ENCODE data around the gene BEX3. TPM values are rescaled to one million over a fixed set of nuclear protein-coding genes. Genes with fewer than 3 reads are reported as not detected.
A peak's percentile ranks its signal among the peaks of the same experiment; 100 is the strongest.
"Not testable (repeated sequence)": the region's sequence is repeated elsewhere in the genome, so short reads cannot be mapped to it uniquely, and the experiment has no call there.

Gene BEX3
- total RNA-seq, 1 experiment from 2014 or later: 238 TPM

DNA sequence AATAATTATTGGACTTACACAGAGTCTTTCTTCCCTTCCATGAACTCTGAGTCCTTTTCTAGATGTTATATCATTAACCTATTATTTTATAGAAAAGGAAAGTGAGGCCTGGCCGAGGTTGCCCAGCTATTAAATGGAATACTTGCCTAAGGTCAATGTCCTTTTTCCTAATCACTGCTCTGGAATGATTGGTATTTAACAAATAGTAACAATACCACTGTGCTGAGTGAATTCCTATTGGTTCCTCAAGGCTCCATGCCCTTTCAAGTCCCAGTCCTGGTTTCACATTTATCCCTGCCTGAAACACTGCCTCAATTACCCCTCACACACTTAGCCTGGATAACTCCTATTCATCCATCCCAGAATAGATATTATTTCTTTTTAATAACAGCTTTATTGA is 13.9 kb upstream of the BEX3 start:
- H3K4me3 ChIP-seq: no peak overlapping the region
- peak overlapping the region; percentile 63 for H3K27ac ChIP-seq
- peaks cover 10% of the 10 kb centered on the region for H3K36me3 ChIP-seq
- no peak for DNase-seq
- peaks cover 18% of the 10 kb centered on the region for H3K4me1 ChIP-seq
- H3K9me3 ChIP-seq (replicated peaks): no peaks in the 10 kb centered on the region
- H3K27me3 ChIP-seq: no peaks in the 10 kb centered on the region

GRCh38 chrX:103363046-103363445 is 13.3 kb upstream of the BEX3 start:
- Histone ChIP-seq H3K4me3 (no peak overlapping the region), H3K27ac (no peak overlapping the region), H3K9me3 (replicated peaks) (no peaks in the 10 kb centered on the region), H3K36me3 (peaks cover 5% of the 10 kb centered on the region), H3K4me1 (peaks cover 18% of the 10 kb centered on the region), H3K27me3 (no peaks in the 10 kb centered on the region)
- DNase-seq: no peak

- no peaks in the 10 kb centered on the region for H3K27me3 ChIP-seq
- H3K36me3 ChIP-seq: no peaks in the 10 kb centered on the region
- no peak overlapping the region for H3K4me3 ChIP-seq
- no peaks in the 10 kb centered on the region for H3K9me3 ChIP-seq (replicated peaks)
- peaks cover 3% of the 10 kb centered on the region; the same call in 1 of the 2 replicates for H3K4me1 ChIP-seq
- no peak overlapping the region for H3K27ac ChIP-seq
- DNase-seq: no peak
Measured at GRCh38 chrX:103367502-103367901, 8.8 kb upstream of the BEX3 start.

DNA sequence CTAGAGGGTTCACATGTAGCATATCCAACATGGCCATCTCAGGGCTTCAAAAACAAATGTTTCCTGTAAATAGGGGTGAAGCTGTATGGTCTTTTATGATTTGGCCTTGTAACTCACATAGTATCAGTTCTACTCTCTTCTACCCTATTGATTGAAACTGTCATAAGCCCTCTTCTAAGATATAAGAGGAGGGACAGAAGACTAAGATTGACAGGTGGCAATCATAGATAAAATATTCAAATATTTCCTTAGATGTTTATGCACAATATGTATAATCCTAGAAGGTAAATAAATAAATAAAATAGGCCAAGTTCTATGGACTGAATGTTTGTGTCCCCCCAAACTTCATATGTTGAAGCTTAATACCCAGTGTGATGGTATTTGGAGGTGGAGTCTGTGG is 6.9 kb upstream of the BEX3 start:
- Histone ChIP-seq H3K27me3 (no peaks in the 10 kb centered on the region), H3K9me3 (replicated peaks) (no peaks in the 10 kb centered on the region), H3K4me3 (no peak overlapping the region), H3K36me3 (no peaks in the 10 kb centered on the region), H3K4me1 (no peaks in the 10 kb centered on the region), H3K27ac (no peak overlapping the region)
- no peak for DNase-seq

GRCh38 chrX:103372886-103373285 is 3.5 kb upstream of the BEX3 start:
- Histone ChIP-seq H3K27me3 (no peaks in the 10 kb centered on the region), H3K4me1 (no peaks in the 10 kb centered on the region), H3K27ac (no peak overlapping the region), H3K9me3 (replicated peaks) (no peaks in the 10 kb centered on the region), H3K36me3 (peaks cover 5% of the 10 kb centered on the region; the same call in 1 of the 2 replicates), H3K4me3 (no peak overlapping the region)
- DNase-seq: no peak

DNA sequence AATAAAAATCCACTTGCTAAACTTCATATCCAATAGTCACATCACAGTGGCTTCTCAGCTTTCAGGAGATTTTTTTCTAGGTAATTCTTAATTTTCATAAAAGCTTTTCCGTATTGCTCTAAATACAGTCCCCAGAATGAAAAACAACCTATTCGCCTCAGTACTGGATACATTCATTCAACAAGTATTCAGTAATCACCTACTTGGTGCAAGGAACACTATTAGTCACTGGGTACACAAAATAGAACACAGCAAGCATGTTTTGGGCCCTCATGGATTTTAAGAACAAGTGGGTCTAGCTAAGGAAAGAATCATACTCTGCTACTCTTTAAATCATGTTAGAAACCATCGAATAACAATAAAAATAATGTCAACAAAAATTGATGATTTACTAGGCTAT is 2.8 kb upstream of the BEX3 start:
- H3K9me3 ChIP-seq (replicated peaks): no peaks in the 10 kb centered on the region
- H3K4me1 ChIP-seq: no peaks in the 10 kb centered on the region
- no peak overlapping the region for H3K4me3 ChIP-seq
- no peak for DNase-seq
- H3K27me3 ChIP-seq: no peaks in the 10 kb centered on the region
- no peak overlapping the region for H3K27ac ChIP-seq
- H3K36me3 ChIP-seq: peaks cover 6% of the 10 kb centered on the region; the same call in 1 of the 2 replicates

- peak; percentile 46 to 58 for DNase-seq
- Histone ChIP-seq H3K9me3 (replicated peaks) (no peaks in the 10 kb centered on the region), H3K4me3 (peak overlapping the region; percentile 90), H3K4me1 (no peaks in the 10 kb centered on the region), H3K36me3 (peaks cover 6% of the 10 kb centered on the region; the same call in 1 of the 2 replicates), H3K27ac (peak overlapping the region; percentile 68), H3K27me3 (no peaks in the 10 kb centered on the region)
Measured at GRCh38 chrX:103376979-103377324, 614 bp downstream of the BEX3 start.

- H3K9me3 ChIP-seq (replicated peaks): no peaks in the 10 kb centered on the region
- H3K27ac ChIP-seq: no peak overlapping the region
- H3K36me3 ChIP-seq: peaks cover 6% of the 10 kb centered on the region; the same call in 1 of the 2 replicates
- no peaks in the 10 kb centered on the region for H3K4me1 ChIP-seq
- H3K27me3 ChIP-seq: no peaks in the 10 kb centered on the region
- no peak overlapping the region for H3K4me3 ChIP-seq
- DNase-seq: no peak
Measured at GRCh38 chrX:103378990-103379389, 2.7 kb downstream of the BEX3 start.

DNA sequence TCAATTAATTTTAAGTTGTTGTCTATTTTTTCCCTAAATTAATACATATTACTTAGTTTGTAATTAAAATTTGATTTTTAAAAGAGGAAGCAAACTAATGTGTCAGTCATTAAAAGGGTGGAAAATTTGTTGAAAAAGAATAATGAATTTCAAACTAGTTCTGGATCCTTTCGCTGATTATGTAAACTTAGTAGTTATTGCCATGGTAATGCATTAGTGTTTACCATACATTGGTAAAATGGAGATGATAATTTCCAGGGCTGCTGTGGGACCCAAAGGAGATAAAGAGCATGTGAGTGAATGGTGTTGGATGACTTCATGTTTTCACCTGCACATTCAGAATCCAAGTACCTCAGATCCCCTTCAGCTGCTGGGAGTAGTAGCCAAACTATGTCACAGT is 6.5 kb downstream of the BEX3 start:
- Histone ChIP-seq H3K36me3 (peaks cover 2% of the 10 kb centered on the region; the same call in 1 of the 2 replicates), H3K9me3 (replicated peaks) (no peaks in the 10 kb centered on the region), H3K4me1 (no peaks in the 10 kb centered on the region), H3K27me3 (no peaks in the 10 kb centered on the region), H3K4me3 (no peak overlapping the region), H3K27ac (no peak overlapping the region)
- no peak for DNase-seq

- Histone ChIP-seq H3K27ac (no peak overlapping the region), H3K9me3 (replicated peaks) (no peaks in the 10 kb centered on the region), H3K4me3 (no peak overlapping the region), H3K4me1 (no peaks in the 10 kb centered on the region), H3K27me3 (no peaks in the 10 kb centered on the region), H3K36me3 (no peaks in the 10 kb centered on the region)
- no peak for DNase-seq
Measured at GRCh38 chrX:103384672-103385071, 8.3 kb downstream of the BEX3 start.

DNA sequence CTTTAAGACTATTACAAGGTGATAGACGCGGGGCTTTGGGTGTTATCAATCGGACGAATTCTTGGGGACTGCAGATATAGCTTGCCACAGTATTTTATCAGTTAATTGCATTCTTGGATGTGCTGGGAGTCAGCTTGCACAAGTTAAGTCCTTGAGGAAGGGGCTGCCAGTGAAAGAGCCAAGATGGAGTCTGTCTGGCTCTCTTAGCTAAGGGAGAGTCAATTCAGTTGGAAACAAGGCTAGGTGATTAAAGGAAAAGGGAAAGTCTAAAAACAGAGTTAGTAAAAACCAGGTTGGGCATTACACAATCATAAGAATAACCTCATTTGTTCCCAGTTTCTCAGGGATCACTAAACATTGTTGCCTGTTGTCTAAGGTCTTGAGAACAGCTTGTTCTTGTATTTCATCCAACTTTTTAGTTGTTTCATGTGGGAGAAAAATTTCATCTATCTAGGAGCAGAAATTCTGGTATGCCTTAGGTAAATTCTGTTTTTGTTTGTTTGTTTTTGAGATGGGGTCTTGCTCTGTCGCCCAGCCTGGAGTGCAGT is 9.0 kb downstream of the BEX3 start:
- not testable (repeated sequence) for H3K4me3 ChIP-seq; H3K27me3 ChIP-seq; H3K36me3 ChIP-seq; H3K9me3 ChIP-seq (replicated peaks); H3K4me1 ChIP-seq; DNase-seq; H3K27ac ChIP-seq

DNA sequence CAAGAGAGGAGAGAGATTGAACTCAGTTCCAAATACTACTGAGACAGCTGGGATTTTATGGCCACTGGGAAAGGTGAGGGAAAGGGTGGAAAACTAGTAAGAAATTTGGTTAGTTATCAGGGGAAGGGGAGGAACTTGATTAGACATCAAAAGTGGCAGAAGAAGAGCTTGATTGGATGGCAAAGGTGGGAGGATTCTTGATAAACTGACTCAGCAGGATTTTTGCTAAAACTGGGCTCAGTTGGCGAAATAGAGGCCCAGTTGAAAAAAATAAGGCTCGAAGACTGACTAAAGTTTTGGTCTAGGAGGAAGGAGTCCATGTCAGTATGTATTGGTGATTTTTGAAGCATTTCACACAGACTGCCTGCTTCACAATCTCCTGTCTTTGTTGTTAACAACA is 10.0 kb downstream of the BEX3 start:
- H3K4me3 ChIP-seq: no peak overlapping the region

DNA sequence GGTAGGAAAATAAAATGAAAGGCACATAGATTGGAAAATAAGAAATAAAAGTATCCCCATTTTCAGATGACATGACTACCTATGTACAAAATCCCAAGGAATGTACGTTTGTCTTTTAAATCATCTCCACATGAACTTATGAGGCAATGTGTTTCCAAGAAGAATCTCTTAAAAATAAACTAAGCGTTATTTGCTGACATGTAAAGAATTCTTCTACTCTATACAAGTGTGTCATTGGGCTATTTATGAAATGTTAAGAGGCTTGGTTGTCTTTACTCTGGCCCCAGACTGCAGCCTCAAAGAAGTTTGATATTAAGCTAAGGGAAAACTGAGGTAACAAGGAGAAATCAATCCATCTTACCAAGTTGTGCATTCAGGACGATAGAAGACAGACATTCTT is 17.1 kb downstream of the BEX3 start:
- H3K36me3 ChIP-seq: no peaks in the 10 kb centered on the region
- H3K4me3 ChIP-seq: no peak overlapping the region
- no peak overlapping the region for H3K27ac ChIP-seq

More for the DNA sequence above, 10.0 kb downstream of the BEX3 start:
- H3K36me3 ChIP-seq: no peaks in the 10 kb centered on the region
- H3K9me3 ChIP-seq (replicated peaks): no peaks in the 10 kb centered on the region
- no peaks in the 10 kb centered on the region for H3K27me3 ChIP-seq
- no peak for DNase-seq
- H3K27ac ChIP-seq: no peak overlapping the region
- H3K4me1 ChIP-seq: no peaks in the 10 kb centered on the region

GRCh38 chrX:103396186-103396585 is 19.8 kb downstream of the BEX3 start:
- Histone ChIP-seq H3K4me3 (no peak overlapping the region), H3K27me3 (no peaks in the 10 kb centered on the region), H3K27ac (no peak overlapping the region), H3K9me3 (replicated peaks) (no peaks in the 10 kb centered on the region), H3K36me3 (no peaks in the 10 kb centered on the region), H3K4me1 (no peaks in the 10 kb centered on the region)
- DNase-seq: no peak

More for the DNA sequence above, 17.1 kb downstream of the BEX3 start:
- Histone ChIP-seq H3K27me3 (no peaks in the 10 kb centered on the region), H3K4me1 (no peaks in the 10 kb centered on the region), H3K9me3 (replicated peaks) (no peaks in the 10 kb centered on the region)
- DNase-seq: no peak

GRCh38 chrX:103396660-103397059 is 20.3 kb downstream of the BEX3 start:
- DNase-seq: no peak
- Histone ChIP-seq H3K4me1 (no peaks in the 10 kb centered on the region), H3K27ac (no peak overlapping the region), H3K4me3 (no peak overlapping the region), H3K36me3 (no peaks in the 10 kb centered on the region), H3K27me3 (no peaks in the 10 kb centered on the region), H3K9me3 (replicated peaks) (no peaks in the 10 kb centered on the region)

DNA sequence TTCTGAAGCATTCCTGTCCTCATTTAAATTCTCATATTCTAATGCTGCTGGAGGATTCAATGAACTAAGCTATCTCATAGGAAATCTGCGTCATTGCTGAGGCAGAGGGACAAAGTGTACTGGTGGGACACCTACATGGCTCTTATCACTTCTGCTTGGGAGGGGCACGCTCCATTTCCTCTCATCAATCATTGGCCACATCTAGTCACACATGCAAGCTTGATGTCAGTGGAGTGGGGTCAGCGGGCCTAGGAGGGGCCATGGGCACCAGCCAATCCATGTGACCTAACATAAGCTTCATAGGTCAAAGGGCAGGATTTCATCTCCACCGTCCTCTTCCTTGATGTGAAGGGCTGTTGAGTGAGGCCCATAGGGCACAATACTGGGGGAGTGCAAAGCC is 21.4 kb downstream of the BEX3 start:
- DNase-seq: no peak
- Histone ChIP-seq H3K4me3 (no peak overlapping the region), H3K4me1 (no peaks in the 10 kb centered on the region), H3K9me3 (replicated peaks) (no peaks in the 10 kb centered on the region), H3K36me3 (no peaks in the 10 kb centered on the region), H3K27me3 (no peaks in the 10 kb centered on the region), H3K27ac (no peak overlapping the region)

All from SJCRH30 (cell line).